ENCODE data around the gene AK3.

Gene AK3

DNA sequence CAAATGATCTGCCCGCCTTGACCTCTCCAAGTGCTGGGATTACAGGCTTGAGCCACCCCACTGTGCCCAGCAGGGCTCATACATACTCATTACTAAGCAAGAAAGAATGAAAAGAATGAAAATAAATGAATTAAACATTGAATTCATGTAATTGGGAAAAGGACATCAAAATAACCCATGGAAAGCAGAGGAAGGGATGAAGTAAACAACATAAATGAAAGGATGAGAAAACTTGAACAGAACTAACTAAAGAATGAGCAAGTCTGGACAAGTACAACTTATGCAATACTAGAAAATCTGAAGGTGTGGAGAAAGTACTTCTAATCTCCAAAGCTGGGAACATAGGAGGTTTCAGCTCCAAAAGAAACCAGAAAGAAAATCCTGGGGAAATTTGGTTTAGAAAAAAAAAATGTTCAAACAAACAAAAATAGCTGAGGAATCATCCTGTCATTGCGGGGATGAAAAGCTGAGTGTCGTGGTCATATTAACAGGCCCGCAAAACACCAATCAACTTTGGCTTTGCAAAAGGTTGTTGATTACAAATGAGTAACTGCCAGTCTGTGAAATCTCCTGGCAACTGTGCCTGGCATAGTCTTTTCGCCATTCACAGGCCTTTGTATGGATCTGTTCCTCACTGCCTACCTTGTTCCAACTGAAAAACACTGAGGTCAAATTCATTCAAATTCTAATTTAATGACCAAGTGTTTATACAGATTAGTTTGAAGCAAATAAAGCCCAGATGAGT, 2.3 kb upstream of the AK3 start:
- Histone ChIP-seq H3K36me3 (ENCODE audit: control insufficient read depth, insufficient read depth, low read length) (no peaks in the 10 kb centered on the region), H3K4me1 (ENCODE audit: control insufficient read depth, insufficient read depth, low read length) (peaks cover 10% of the 10 kb centered on the region), H3K4me3 (ENCODE audit: low read depth, low read length) (no peak overlapping the region), H3K9me3 (ENCODE audit: control insufficient read depth, insufficient read depth, low read length) (no peaks in the 10 kb centered on the region), H3K9ac (ENCODE audit: low read depth, low read length) (no peak overlapping the region), H3K27me3 (ENCODE audit: control insufficient read depth, insufficient read depth, low read length) (no peaks in the 10 kb centered on the region)

DNA sequence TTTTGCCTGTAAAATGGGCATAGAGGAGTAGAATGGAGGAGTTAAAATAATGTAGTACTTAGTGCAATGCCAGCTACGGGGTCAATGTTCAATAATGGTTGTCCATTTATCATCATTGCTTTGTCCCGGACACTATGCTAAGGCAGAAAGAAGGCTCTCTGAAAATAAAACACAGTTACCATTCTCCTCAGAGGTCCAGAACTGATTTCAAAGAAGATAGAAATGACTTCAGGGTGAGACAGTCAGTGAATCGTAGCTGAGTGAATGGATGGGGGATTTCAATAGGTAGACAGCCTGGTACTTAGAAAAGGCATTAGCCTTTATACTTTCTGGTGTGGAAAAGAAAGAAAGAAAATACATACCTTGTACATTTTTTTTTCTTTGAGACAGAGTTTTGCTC, 1.2 kb upstream of the AK3 start:
- no peak overlapping the region for H3K9ac ChIP-seq (ENCODE audit: low read depth, low read length)
- peaks cover 10% of the 10 kb centered on the region for H3K4me1 ChIP-seq (ENCODE audit: control insufficient read depth, insufficient read depth, low read length)
- no peaks in the 10 kb centered on the region for H3K9me3 ChIP-seq (ENCODE audit: control insufficient read depth, insufficient read depth, low read length)
- peak overlapping the region; percentile 73 for H3K4me3 ChIP-seq (ENCODE audit: low read depth, low read length)
- no peaks in the 10 kb centered on the region for H3K36me3 ChIP-seq (ENCODE audit: control insufficient read depth, insufficient read depth, low read length)
- no peaks in the 10 kb centered on the region for H3K27me3 ChIP-seq (ENCODE audit: control insufficient read depth, insufficient read depth, low read length)

DNA sequence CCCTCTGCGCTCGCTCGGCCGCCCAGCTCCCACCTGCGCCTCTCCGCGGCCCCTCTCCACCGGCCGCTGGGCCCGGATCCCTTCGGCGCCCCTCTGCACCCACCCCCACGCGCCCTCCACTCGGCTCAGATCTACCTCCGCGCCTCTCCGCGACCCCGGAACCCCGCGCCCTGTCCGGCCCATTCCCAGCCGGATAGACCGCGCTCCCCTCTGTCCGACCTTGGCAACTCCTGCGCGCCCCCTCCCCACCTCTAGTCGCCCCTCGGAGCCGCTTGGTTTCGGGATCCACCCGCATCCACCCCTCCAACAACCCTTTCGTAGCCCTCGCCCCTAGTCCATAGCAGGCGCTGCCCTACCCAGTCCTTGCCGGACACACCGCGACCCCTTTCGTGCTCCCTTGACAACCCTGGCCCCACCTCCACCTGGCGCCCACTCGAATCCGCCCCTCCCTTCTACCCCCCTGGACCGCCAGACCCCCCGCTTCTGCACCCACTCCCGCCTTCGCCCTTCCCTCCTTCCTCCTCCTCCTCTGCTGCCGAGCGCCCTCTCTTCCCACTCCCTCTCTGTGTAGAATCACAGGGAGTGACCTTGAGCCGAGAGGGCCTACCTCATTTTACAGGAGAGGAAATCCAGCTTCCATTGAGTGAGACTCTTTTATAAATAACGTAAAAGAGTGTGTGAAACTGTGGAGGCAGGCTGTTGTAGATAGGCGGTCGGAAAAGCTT, 525 bp upstream of the AK3 start:
- peak overlapping the region; percentile 73 for H3K4me3 ChIP-seq (ENCODE audit: low read depth, low read length)
- H3K9ac ChIP-seq (ENCODE audit: low read depth, low read length): no peak overlapping the region
- H3K9me3 ChIP-seq (ENCODE audit: control insufficient read depth, insufficient read depth, low read length): no peaks in the 10 kb centered on the region
- H3K4me1 ChIP-seq (ENCODE audit: control insufficient read depth, insufficient read depth, low read length): peaks cover 10% of the 10 kb centered on the region
- H3K36me3 ChIP-seq (ENCODE audit: control insufficient read depth, insufficient read depth, low read length): no peaks in the 10 kb centered on the region
- no peaks in the 10 kb centered on the region for H3K27me3 ChIP-seq (ENCODE audit: control insufficient read depth, insufficient read depth, low read length)

DNA sequence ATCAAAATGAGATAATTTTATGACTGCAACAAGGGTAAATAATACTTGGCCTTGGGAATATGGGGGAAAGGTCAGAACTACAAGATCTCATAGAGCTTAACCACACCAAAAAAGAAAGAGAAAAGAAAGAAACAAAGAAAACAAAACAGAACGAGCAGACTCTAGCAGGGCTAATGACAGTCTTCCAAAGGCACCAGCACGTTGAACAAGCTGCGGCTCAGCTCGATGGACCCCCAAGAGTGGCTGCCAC, 689 bp downstream of the AK3 start:
- H3K36me3 ChIP-seq (ENCODE audit: control insufficient read depth, insufficient read depth, low read length): no peaks in the 10 kb centered on the region
- H3K9ac ChIP-seq (ENCODE audit: low read depth, low read length): peak overlapping the region; percentile 77
- H3K4me3 ChIP-seq (ENCODE audit: low read depth, low read length): peak overlapping the region; percentile 73
- no peaks in the 10 kb centered on the region for H3K9me3 ChIP-seq (ENCODE audit: control insufficient read depth, insufficient read depth, low read length)
- peaks cover 10% of the 10 kb centered on the region for H3K4me1 ChIP-seq (ENCODE audit: control insufficient read depth, insufficient read depth, low read length)
- H3K27me3 ChIP-seq (ENCODE audit: control insufficient read depth, insufficient read depth, low read length): no peaks in the 10 kb centered on the region

DNA sequence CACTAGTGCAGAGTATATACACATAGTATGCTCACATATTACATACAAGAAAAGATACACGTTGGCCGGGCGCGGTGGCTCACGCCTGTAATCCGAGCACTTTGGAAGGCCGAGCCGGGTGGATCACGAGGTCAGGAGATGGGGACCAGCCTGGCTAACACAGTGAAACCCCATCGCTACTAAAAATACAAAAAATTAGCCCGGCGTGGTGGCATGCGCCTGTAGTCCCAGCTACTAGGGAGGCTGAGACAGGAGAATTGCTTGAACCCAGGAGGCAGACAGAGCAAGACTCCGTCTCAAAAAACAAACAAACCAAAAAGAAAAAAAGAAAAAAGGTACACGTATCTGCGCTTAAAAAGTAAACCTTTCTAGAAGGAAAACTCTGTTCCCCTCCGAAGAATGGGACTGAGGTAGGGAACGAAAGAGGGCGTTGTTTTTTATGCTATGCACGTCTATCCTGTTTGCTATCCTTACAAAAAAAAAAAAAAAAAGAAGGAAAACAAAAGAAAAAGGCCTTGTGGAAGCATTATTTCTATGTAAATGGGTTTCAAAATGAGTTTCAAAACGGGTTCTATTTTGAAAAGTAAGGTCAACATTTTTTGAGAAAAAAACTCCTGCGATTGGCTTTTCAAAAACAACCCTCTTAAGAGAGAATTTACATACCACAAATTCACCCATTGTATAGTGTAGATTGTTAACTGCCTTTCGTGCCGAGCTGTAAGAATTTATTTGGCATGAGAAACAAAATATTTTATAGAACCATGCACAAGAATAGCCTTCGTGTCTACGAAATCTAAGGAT, 1.2 kb downstream of the AK3 start:
- no peaks in the 10 kb centered on the region for H3K27me3 ChIP-seq (ENCODE audit: control insufficient read depth, insufficient read depth, low read length)
- no peaks in the 10 kb centered on the region for H3K36me3 ChIP-seq (ENCODE audit: control insufficient read depth, insufficient read depth, low read length)
- H3K9ac ChIP-seq (ENCODE audit: low read depth, low read length): no peak overlapping the region
- H3K9me3 ChIP-seq (ENCODE audit: control insufficient read depth, insufficient read depth, low read length): no peaks in the 10 kb centered on the region
- peaks cover 10% of the 10 kb centered on the region for H3K4me1 ChIP-seq (ENCODE audit: control insufficient read depth, insufficient read depth, low read length)
- peak overlapping the region; percentile 73 for H3K4me3 ChIP-seq (ENCODE audit: low read depth, low read length)

DNA sequence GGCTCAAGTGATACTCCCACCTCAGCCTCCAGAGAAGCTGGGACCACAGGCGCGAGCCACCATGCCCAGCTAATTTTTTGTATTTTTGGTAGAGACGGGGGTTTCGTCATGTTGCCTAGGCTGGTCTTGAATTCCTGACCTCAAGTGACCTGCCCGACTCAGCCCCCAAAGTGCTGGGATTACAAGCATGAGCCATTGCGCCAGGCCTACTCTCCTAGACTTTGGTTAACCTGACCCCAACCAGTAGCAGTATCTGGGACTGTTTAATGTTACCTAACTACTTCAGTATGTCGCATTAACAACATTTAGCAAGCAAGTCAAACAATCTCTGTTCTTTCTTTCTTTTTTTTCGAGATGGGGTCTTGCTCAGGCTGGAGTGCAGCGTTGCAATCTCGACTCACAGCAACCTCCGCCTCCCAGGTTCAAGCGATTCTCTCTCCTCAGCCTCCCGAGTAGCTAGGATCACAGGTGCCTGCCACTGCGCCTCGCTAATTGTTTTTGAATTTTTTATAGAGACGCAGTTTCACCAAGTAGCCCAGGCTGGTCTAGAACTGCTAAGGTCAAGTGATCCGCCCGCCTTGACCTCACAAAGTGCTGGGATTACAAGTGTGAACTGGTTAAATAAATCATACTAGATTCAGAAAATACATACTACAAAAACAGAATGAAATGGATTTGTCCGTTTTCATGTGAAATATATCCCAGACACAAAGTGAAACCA, 2.0 kb downstream of the AK3 start:
- peaks cover 10% of the 10 kb centered on the region for H3K4me1 ChIP-seq (ENCODE audit: control insufficient read depth, insufficient read depth, low read length)
- no peaks in the 10 kb centered on the region for H3K9me3 ChIP-seq (ENCODE audit: control insufficient read depth, insufficient read depth, low read length)
- no peaks in the 10 kb centered on the region for H3K27me3 ChIP-seq (ENCODE audit: control insufficient read depth, insufficient read depth, low read length)
- H3K9ac ChIP-seq (ENCODE audit: low read depth, low read length): no peak overlapping the region
- H3K36me3 ChIP-seq (ENCODE audit: control insufficient read depth, insufficient read depth, low read length): no peaks in the 10 kb centered on the region
- H3K4me3 ChIP-seq (ENCODE audit: low read depth, low read length): peak overlapping the region; percentile 73

DNA sequence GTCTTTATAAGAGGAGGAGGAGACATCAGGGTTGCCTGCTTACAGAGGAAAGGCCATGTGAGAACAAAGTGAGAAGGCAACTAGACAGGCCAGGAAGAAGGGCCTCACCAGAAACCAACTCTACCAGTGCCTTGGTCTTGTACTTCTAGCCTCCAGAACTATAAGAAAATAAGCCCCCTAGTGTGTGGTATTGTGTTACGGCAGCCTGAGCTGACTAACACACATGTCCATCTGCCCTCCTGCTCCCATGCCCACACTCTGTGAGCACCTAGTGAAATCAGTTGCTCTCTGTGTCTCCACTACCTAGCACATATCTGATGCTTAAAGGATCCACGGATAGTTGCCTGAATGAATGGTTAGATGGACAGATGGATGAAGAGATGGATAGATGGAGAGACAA, 6.9 kb downstream of the AK3 start:
- Histone ChIP-seq H3K9ac (ENCODE audit: low read depth, low read length) (no peak overlapping the region), H3K27me3 (ENCODE audit: control insufficient read depth, insufficient read depth, low read length) (no peaks in the 10 kb centered on the region), H3K36me3 (ENCODE audit: control insufficient read depth, insufficient read depth, low read length) (no peaks in the 10 kb centered on the region), H3K4me3 (ENCODE audit: low read depth, low read length) (no peak overlapping the region), H3K4me1 (ENCODE audit: control insufficient read depth, insufficient read depth, low read length) (peaks cover 2% of the 10 kb centered on the region), H3K9me3 (ENCODE audit: control insufficient read depth, insufficient read depth, low read length) (no peaks in the 10 kb centered on the region)

DNA sequence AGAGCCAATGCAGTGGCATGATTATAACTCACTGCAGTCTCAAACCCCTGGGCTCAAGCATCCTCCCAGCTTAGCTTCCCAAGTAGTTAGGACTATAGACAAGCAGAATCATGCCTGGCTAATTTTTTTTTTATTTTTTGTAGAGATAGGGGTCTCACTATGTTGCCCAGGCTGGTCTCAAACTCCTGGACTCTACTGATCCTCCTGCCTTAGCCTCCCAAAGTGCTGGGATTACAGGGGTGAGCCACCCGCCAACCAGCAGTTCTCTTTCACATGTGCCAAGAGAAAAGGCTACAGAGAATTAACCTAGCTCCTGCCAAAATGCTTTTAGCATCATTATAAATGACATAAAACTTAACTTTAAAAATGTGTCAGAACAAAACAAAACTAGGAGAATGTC, 8.1 kb downstream of the AK3 start:
- H3K27me3 ChIP-seq (ENCODE audit: control insufficient read depth, insufficient read depth, low read length): no peaks in the 10 kb centered on the region
- no peak overlapping the region for H3K9ac ChIP-seq (ENCODE audit: low read depth, low read length)
- H3K36me3 ChIP-seq (ENCODE audit: control insufficient read depth, insufficient read depth, low read length): no peaks in the 10 kb centered on the region
- H3K4me1 ChIP-seq (ENCODE audit: control insufficient read depth, insufficient read depth, low read length): peaks cover 2% of the 10 kb centered on the region
- H3K4me3 ChIP-seq (ENCODE audit: low read depth, low read length): no peak overlapping the region
- H3K9me3 ChIP-seq (ENCODE audit: control insufficient read depth, insufficient read depth, low read length): no peaks in the 10 kb centered on the region

DNA sequence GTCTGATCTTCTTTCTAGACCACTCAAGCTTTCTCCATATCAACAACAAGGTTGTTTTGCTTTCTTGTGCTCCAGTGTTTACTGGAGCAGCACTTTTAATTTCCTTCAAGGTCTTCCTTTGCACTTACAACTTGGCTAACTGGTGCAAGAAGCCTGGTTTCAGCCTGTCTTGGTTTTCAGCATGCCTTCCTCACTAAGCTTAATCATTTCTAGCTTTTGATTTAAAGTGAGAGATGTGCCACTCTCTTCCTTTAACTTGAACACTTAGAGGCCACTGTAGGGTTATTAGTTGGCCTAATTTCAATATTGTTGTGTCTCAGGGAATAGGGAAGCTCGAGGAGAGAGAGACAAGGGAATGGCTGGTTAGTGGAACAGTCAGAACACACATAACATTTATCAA, 13.4 kb downstream of the AK3 start:
- Histone ChIP-seq H3K9ac (ENCODE audit: low read depth, low read length) (no peak overlapping the region), H3K36me3 (ENCODE audit: control insufficient read depth, insufficient read depth, low read length) (no peaks in the 10 kb centered on the region), H3K4me3 (ENCODE audit: low read depth, low read length) (no peak overlapping the region), H3K27me3 (ENCODE audit: control insufficient read depth, insufficient read depth, low read length) (no peaks in the 10 kb centered on the region), H3K9me3 (ENCODE audit: control insufficient read depth, insufficient read depth, low read length) (no peaks in the 10 kb centered on the region), H3K4me1 (ENCODE audit: control insufficient read depth, insufficient read depth, low read length) (peaks cover 2% of the 10 kb centered on the region)

DNA sequence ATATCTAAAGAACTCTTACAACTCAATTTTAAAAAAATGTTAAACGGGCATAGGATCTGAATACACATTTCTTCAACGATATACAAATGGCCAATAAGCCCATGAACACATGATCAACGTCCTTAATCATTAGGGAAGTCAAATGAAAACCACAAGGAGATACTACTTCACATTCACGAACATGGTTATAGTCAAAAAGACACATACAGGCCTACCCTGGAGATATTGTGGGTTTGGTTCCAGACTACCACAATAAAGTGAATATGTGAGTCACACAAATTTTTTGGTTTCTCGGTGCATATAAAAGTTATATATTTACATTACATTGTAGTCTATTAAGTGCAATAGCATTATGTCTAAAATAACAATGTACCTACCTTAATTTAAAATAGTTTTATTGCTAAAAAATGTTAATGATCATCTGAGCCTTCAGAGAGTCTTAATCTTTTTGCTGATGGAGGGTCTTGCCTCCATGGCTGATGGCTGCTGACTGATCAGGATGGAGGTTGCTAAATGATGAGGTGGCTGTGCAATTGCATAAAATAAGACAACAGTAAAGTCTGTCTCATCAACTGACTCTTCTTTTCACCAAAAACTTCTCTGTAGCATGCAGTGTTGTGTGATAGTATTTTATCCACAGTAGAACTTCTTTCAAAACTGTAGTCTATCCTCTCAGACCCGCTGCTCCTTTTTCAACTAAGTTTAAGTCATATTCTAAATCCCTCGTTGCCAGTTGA, 15.1 kb downstream of the AK3 start:
- no peak overlapping the region for H3K4me3 ChIP-seq (ENCODE audit: low read depth, low read length)
- H3K4me1 ChIP-seq (ENCODE audit: control insufficient read depth, insufficient read depth, low read length): no peaks in the 10 kb centered on the region
- H3K36me3 ChIP-seq (ENCODE audit: control insufficient read depth, insufficient read depth, low read length): peaks cover 3% of the 10 kb centered on the region
- no peaks in the 10 kb centered on the region for H3K9me3 ChIP-seq (ENCODE audit: control insufficient read depth, insufficient read depth, low read length)
- H3K9ac ChIP-seq (ENCODE audit: low read depth, low read length): no peak overlapping the region
- H3K27me3 ChIP-seq (ENCODE audit: control insufficient read depth, insufficient read depth, low read length): no peaks in the 10 kb centered on the region

DNA sequence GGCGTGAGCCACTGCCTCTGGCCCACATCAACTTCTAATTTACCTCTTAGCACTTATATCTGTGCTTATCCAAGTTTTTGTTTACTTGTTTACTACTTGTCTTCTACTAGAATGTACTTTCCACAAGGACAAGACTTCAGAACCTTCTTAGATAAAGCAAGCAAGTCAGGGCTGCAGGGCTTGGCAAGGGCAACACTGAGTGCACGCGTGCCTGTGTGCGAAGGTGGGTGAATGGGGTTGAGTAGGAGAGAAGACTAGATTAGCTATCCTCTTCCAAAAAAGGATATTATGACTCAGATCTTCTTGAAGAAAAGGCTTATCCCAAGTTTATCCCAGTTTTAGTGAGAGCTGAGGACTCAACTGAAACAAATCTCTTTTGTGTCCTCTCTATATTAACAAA, 19.3 kb downstream of the AK3 start:
- H3K9ac ChIP-seq (ENCODE audit: low read depth, low read length): no peak overlapping the region
- H3K36me3 ChIP-seq (ENCODE audit: control insufficient read depth, insufficient read depth, low read length): peaks cover 18% of the 10 kb centered on the region
- H3K4me1 ChIP-seq (ENCODE audit: control insufficient read depth, insufficient read depth, low read length): no peaks in the 10 kb centered on the region
- H3K9me3 ChIP-seq (ENCODE audit: control insufficient read depth, insufficient read depth, low read length): no peaks in the 10 kb centered on the region
- H3K4me3 ChIP-seq (ENCODE audit: low read depth, low read length): no peak overlapping the region
- H3K27me3 ChIP-seq (ENCODE audit: control insufficient read depth, insufficient read depth, low read length): no peaks in the 10 kb centered on the region
